Activated naive CD4-positive, alpha-beta T cell treated with anti-CD3 and anti-CD28 coated beads for 36 hours (primary cell): ENCODE measurements around the gene CD302. TPM values are rescaled to one million over a fixed set of nuclear protein-coding genes. Genes with fewer than 3 reads are reported as not detected.
"Not testable (repeated sequence)": the region's sequence is repeated elsewhere in the genome, so short reads cannot be mapped to it uniquely, and the experiment has no call there.

Experiments
- CTCF ChIA-PET: fragments of 350-600 bp; sonication (Branson Sonifier 250); formaldehyde crosslinking; loops from one replicate; lab custom pipeline; 2021; ENCODE audit warnings: antibody characterized with exemption; lab: Charles Lee
- DNase-seq: peaks from one replicate; pipeline ENCODE4 v3.0.0-alpha.2; 2020
- H3K27ac Mint-ChIP-seq: one replicate; pipeline ENCODE4 v1.8.0; 2021; ENCODE audit warnings: mild to moderate bottlenecking, mixed read lengths
- H3K27me3 Mint-ChIP-seq: one replicate; pipeline ENCODE4 v1.8.0; 2021; ENCODE audit warnings: low read depth, mixed read lengths
- H3K36me3 Mint-ChIP-seq: one replicate; pipeline ENCODE4 v1.8.0; 2021; ENCODE audit warnings: low read depth, mixed read lengths
- H3K4me1 Mint-ChIP-seq: one replicate; pipeline ENCODE4 v1.8.0; 2021; ENCODE audit warnings: low read depth, mixed read lengths
- H3K4me3 Mint-ChIP-seq: one replicate; pipeline ENCODE4 v1.8.0; 2021; ENCODE audit warnings: mild to moderate bottlenecking, moderate library complexity, mixed read lengths
- H3K9me3 Mint-ChIP-seq: one replicate; pipeline ENCODE4 v1.8.0; 2021; ENCODE audit warnings: mixed read lengths
- intact Hi-C: fragments of 100-400 bp; cut with micrococcal nuclease; formaldehyde crosslinking; loops from one replicate; pipeline ENCODE4 v1.15.1; 2023
- total RNA-seq, 2 experiments: library from RNA; stranded (reverse); gene quantifications; one replicate each; pipeline ENCODE4 v1.2.3, GENCODE V29; 2021

The CD302 gene
- total RNA-seq, 2 experiments from 2014 or later = 0.35 to 0.48 TPM

DNA sequence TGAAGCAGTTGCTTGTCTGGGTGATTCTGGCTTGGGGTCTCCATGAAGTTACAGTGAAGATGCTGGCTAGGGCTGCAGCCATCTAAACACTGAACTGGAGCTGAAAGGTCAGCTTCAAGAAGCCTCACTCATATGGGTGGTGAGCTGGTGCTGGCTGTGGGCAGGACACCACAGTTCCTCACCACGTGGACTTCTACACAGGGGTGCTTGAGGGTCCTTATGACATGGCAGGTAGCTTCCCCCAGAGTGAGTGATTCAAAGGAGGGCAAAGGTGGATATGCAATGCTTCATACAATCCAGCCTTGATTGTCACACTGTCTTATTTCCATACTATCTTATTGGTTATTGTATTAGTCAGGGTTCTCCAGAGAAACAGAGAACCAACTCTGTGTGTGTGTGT lies 6.0 kb downstream of the CD302 start:
- no peaks in the 10 kb centered on the region for H3K9me3 Mint-ChIP-seq
- peaks cover 7% of the 10 kb centered on the region for H3K27me3 Mint-ChIP-seq
- CTCF ChIA-PET = interaction anchor here (0.6 to 1.3 kb wide), 3 partner anchors 18 to 104 kb away, joined by 4 read pairs; no protein-coding TSS in a partner anchor
- H3K36me3 Mint-ChIP-seq = no peaks in the 10 kb centered on the region
- peaks cover 6% of the 10 kb centered on the region for H3K4me1 Mint-ChIP-seq
- H3K27ac Mint-ChIP-seq = no peak overlapping the region
- H3K4me3 Mint-ChIP-seq = no peak overlapping the region
- intact Hi-C loops = no loop called here
- DNase-seq = no peak

DNA sequence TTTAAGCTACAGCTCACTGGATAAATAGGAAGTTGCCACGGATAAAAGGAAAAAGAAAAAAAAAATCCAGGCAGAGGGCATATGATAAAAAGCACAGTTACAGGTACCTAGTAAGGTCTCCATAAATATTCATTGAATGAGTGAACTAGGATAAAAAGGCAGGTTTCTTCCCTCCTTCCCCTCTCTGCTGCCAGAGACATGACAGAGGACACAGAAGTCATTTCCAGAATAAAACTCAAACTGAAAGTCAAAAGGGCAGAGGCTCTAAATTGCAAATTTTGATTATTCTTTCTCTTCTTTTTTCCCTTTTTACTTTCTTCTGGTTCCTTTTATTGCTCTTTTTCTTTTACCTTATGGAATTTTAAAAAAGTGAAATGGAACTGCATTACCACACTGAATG lies 7.7 kb downstream of the CD302 start:
- CTCF ChIA-PET = no interaction called here
- intact Hi-C loops = no loop called here
- no peaks in the 10 kb centered on the region for H3K27me3 Mint-ChIP-seq
- H3K4me3 Mint-ChIP-seq = no peak overlapping the region
- peaks cover 6% of the 10 kb centered on the region for H3K4me1 Mint-ChIP-seq
- DNase-seq = no peak
- H3K27ac Mint-ChIP-seq = no peak overlapping the region
- H3K9me3 Mint-ChIP-seq = no peaks in the 10 kb centered on the region
- no peaks in the 10 kb centered on the region for H3K36me3 Mint-ChIP-seq

DNA sequence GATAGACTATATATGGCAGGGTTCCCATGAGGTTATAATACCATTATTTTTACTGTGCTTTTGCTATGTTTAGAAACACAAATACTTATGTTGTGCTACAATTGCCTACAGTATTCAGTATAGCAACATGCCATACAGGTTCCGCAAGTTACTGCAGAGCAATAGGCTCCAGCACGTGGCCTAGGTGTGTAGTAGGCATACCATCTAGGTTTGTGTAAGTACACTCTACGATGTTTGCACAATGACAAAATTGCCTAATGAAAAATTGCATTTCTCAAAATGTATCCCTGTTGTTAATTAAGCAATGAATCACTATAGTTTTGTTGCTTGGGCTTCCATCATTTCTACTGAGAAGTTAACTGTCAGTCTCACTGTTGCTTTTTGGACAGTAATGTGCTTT lies 9.8 kb downstream of the CD302 start:
- Mint-ChIP-seq H3K9me3 (no peaks in the 10 kb centered on the region), H3K27ac (no peak overlapping the region), H3K4me1 (peaks cover 6% of the 10 kb centered on the region), H3K4me3 (no peak overlapping the region), H3K27me3 (no peaks in the 10 kb centered on the region), H3K36me3 (no peaks in the 10 kb centered on the region)
- DNase-seq = no peak
- CTCF ChIA-PET = no interaction called here
- intact Hi-C loops = loop anchor here (5.0 kb wide), 1 partner anchor 234 kb away; no protein-coding TSS in a partner anchor

DNA sequence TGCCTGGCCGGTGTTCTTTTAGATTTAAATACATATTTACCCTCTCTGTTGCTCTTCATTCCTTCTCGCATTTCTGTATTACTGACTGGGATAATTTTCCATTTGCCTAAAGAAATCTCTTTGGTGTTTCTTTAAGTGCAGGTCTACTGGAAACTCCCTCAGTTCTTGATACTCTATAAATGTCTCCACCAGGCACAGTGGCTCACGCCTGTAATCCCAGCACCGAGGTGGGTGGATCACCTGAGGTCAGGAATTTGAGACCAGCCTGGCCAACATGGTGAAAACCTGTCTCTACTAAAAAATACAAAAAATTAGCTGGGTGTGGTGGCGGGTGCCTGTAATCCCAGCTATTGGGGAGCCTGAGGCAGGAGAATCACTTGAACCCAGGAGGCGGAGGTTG lies 10.4 kb downstream of the CD302 start:
- DNase-seq, H3K36me3 Mint-ChIP-seq, H3K27me3 Mint-ChIP-seq, H3K4me3 Mint-ChIP-seq, H3K9me3 Mint-ChIP-seq, H3K4me1 Mint-ChIP-seq, H3K27ac Mint-ChIP-seq: not testable (repeated sequence)
- intact Hi-C loops = loop anchor here (5.0 kb wide), 1 partner anchor 235 kb away; no protein-coding TSS in a partner anchor
- CTCF ChIA-PET = interaction anchor here (0.6 kb wide), 1 partner anchor 63 kb away, joined by 4 read pairs; no protein-coding TSS in a partner anchor

DNA sequence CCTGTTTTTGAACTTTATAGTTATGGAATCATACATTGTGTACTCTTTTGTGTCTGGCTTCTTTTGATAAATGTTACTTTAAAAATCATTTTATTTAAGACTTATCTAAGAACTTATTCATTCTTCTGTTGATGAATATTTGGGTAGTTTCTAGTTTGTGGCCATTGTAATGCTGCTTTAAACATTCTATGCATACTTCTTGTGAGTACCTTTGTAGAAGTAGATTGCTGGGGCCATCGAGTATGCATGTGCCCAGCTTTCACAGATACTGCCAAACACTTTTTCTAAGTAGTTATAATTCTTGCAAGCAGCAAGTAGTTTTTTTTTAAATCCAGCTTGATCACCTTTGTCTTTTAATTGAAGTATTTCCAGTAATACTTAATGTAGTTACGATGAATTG lies 11.1 kb downstream of the CD302 start:
- Mint-ChIP-seq H3K36me3 (no peaks in the 10 kb centered on the region), H3K27ac (no peak overlapping the region), H3K27me3 (no peaks in the 10 kb centered on the region), H3K4me1 (peaks cover 6% of the 10 kb centered on the region), H3K9me3 (no peaks in the 10 kb centered on the region), H3K4me3 (no peak overlapping the region)
- no peak for DNase-seq
- CTCF ChIA-PET = no interaction called here
- intact Hi-C loops = loop anchor here (5.0 kb wide), 1 partner anchor 235 kb away; no protein-coding TSS in a partner anchor

DNA sequence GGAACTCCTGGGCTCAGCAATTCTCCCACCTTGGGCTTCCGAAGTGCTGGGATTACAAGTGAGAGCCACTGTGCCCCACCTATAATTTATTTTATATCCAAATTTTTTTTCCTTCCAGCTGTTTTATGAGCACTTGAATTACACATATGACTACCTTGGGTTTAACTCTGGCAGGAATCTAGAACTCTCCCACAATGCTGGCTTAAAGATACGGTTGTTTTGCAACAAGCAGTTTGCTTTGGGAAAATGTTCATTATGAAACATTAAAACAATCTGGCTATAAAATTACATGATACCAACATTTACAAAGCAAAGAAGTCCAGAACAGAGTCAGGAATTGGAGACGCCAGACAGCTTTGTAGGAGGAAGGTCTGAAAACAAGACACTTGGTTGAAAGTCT lies 12.8 kb downstream of the CD302 start:
- no peak for DNase-seq
- Mint-ChIP-seq H3K9me3 (no peaks in the 10 kb centered on the region), H3K36me3 (no peaks in the 10 kb centered on the region), H3K4me1 (peaks cover 3% of the 10 kb centered on the region), H3K27ac (no peak overlapping the region), H3K27me3 (no peaks in the 10 kb centered on the region), H3K4me3 (no peak overlapping the region)
- CTCF ChIA-PET = interaction anchor here (0.9 kb wide), 1 partner anchor 12 kb away, joined by 3 read pairs; no protein-coding TSS in a partner anchor
- intact Hi-C loops = loop anchor here (5.0 kb wide), 1 partner anchor 237 kb away; no protein-coding TSS in a partner anchor

- not testable (repeated sequence) for H3K4me1 Mint-ChIP-seq, DNase-seq, H3K9me3 Mint-ChIP-seq, H3K27me3 Mint-ChIP-seq, H3K4me3 Mint-ChIP-seq, H3K27ac Mint-ChIP-seq, H3K36me3 Mint-ChIP-seq
- intact Hi-C loops = loop anchor here (5.0 kb wide), 1 partner anchor 238 kb away; no protein-coding TSS in a partner anchor
- CTCF ChIA-PET = interaction anchor here (0.9 kb wide), 1 partner anchor 11 kb away, joined by 3 read pairs; no protein-coding TSS in a partner anchor
Observed at GRCh38 chr2:159784744-159785143, 13.3 kb downstream of the CD302 start.

DNA sequence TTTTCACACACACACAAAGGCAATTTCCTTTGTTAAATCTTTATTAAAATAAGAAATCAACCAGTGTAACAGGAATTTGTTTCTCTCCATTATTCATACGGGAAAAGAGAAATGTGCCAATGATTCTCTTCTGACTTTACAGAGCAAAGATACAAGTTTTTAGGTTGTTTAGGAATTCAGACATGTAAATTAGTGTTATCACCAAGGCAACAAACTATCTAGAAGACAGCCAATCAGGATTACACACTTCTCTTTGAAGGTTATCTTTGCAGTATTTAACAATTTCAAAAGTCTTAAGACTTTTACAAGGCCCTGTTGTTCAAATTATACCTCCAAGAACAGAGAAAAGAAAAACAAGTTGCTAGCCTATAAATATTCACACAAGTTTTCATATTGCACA lies 14.5 kb downstream of the CD302 start:
- Mint-ChIP-seq H3K27ac (no peak overlapping the region), H3K4me3 (no peak overlapping the region), H3K4me1 (peaks cover 6% of the 10 kb centered on the region), H3K27me3 (no peaks in the 10 kb centered on the region), H3K9me3 (no peaks in the 10 kb centered on the region), H3K36me3 (no peaks in the 10 kb centered on the region)
- DNase-seq = no peak
- intact Hi-C loops = no loop called here
- CTCF ChIA-PET = no interaction called here

DNA sequence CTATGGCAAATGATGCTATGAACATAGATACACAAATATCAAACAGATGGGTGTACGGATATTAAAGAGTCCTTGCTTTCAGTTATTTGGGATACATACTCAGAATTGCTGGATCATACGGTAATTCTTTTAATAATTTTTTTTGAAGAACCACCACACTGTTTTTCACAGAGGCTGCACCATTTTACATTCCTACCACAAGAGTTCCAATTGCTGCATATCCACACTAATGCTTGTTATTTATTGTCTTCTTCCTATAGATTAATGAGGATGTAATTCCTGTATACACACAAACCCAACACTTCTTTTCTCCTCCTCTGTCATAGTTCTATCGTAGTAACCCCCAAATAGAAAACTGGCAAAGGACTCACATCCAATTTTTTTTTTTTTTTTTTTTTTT lies 21.7 kb downstream of the CD302 start:
- CTCF ChIA-PET = no interaction called here
- H3K27me3 Mint-ChIP-seq = no peaks in the 10 kb centered on the region
- intact Hi-C loops = no loop called here
- no peak overlapping the region for H3K4me3 Mint-ChIP-seq
- H3K27ac Mint-ChIP-seq = no peak overlapping the region
- H3K36me3 Mint-ChIP-seq = peaks cover 6% of the 10 kb centered on the region
- peaks cover 6% of the 10 kb centered on the region for H3K4me1 Mint-ChIP-seq
- H3K9me3 Mint-ChIP-seq = no peaks in the 10 kb centered on the region
- DNase-seq = no peak

GRCh38 chr2:159775021-159775420 lies 23.0 kb downstream of the CD302 start:
- peaks cover 11% of the 10 kb centered on the region for H3K36me3 Mint-ChIP-seq
- CTCF ChIA-PET = no interaction called here
- peaks cover 6% of the 10 kb centered on the region for H3K4me1 Mint-ChIP-seq
- no peak overlapping the region for H3K4me3 Mint-ChIP-seq
- intact Hi-C loops = no loop called here
- H3K27me3 Mint-ChIP-seq = no peaks in the 10 kb centered on the region
- H3K27ac Mint-ChIP-seq = peak overlapping the region; percentile 15
- DNase-seq = no peak
- no peaks in the 10 kb centered on the region for H3K9me3 Mint-ChIP-seq

DNA sequence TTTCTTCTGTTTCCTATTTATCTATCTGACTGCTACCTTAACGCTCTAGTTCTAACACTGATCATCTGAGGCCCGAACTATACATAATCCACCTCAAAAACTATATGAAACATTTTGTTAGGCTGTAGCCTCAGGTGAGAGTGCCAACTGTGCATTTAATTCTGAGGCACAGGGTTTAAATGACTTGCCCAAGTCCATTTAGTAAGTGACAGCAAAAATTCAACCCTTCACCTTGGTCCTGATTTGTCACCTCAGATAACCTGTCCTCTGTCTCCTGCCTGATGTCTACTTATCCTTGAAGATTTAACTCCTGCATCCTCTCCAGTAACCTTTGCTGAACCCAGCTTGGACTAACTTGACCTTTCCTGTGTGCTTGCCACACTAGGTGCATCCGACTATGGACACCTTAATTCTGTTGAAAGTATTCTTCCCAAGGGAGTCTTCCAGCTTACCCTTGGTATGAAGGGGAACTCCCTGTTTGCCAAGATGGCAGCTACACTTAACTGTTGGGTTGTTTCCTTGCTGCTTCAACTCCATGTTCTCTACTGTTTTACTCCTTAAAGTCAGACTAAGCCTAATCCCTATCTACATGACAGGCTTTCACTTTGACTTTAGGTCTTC lies 23.5 kb downstream of the CD302 start:
- intact Hi-C loops = no loop called here
- Mint-ChIP-seq H3K27me3 (no peaks in the 10 kb centered on the region), H3K4me3 (no peak overlapping the region), H3K36me3 (peaks cover 11% of the 10 kb centered on the region), H3K27ac (peak overlapping the region; percentile 15), H3K9me3 (no peaks in the 10 kb centered on the region), H3K4me1 (peaks cover under 1% of the 10 kb centered on the region)
- CTCF ChIA-PET = interaction anchor here (0.7 to 1.2 kb wide), 2 partner anchors 17 to 147 kb away, joined by 3 to 4 read pairs; no protein-coding TSS in a partner anchor
- no peak for DNase-seq

- Mint-ChIP-seq H3K27ac (no peak overlapping the region), H3K9me3 (no peaks in the 10 kb centered on the region), H3K4me1 (no peaks in the 10 kb centered on the region), H3K36me3 (peaks cover 11% of the 10 kb centered on the region), H3K4me3 (no peak overlapping the region), H3K27me3 (no peaks in the 10 kb centered on the region)
- DNase-seq = no peak
- intact Hi-C loops = no loop called here
- CTCF ChIA-PET = interaction anchor here (0.7 to 1.2 kb wide), 3 partner anchors 11 to 148 kb away, joined by 3 to 4 read pairs (median 3); no protein-coding TSS in a partner anchor
Observed at GRCh38 chr2:159773886-159774285, 24.1 kb downstream of the CD302 start.

- Mint-ChIP-seq H3K4me3 (no peak overlapping the region), H3K27ac (no peak overlapping the region), H3K36me3 (peaks cover 11% of the 10 kb centered on the region), H3K4me1 (no peaks in the 10 kb centered on the region), H3K9me3 (no peaks in the 10 kb centered on the region), H3K27me3 (no peaks in the 10 kb centered on the region)
- CTCF ChIA-PET = interaction anchor here (0.7 to 1.2 kb wide), 3 partner anchors 11 to 148 kb away, joined by 3 to 4 read pairs (median 3); no protein-coding TSS in a partner anchor
- DNase-seq = no peak
- intact Hi-C loops = no loop called here
Observed at GRCh38 chr2:159773426-159773825, 24.6 kb downstream of the CD302 start.
